NCI-H1417 treated with DMSO at 0.1 percent for 48 hours (cell line): ENCODE measurements around the gene ALOX12B.
"Not testable (repeated sequence)": the region's sequence is repeated elsewhere in the genome, so short reads cannot be mapped to it uniquely, and the experiment has no call there.

Source experiments
- DNase-seq: peaks from one replicate; lab custom pipeline; 2025; lab: John Stamatoyannopoulos, UW

ALOX12B gene

GRCh38 chr17:8118769-8119580 lies 31.5 kb upstream of the ALOX12B start:
- no peak for DNase-seq

- DNase-seq, result no peak
Observed at GRCh38 chr17:8117980-8118768, 30.7 kb upstream of the ALOX12B start, which contains the start of gene ALOXE3. Gene ALOXE3 (minus strand): TSS chr17:8118514. CDS start chr17:8117990, 524 bp downstream.

GRCh38 chr17:8117367-8117979 lies 30.0 kb upstream of the ALOX12B start:
- DNase-seq, result no peak

- no peak for DNase-seq
Observed at GRCh38 chr17:8116776-8117175, 29.3 kb upstream of the ALOX12B start.

- no peak for DNase-seq
Observed at GRCh38 chr17:8110907-8111306, 23.4 kb upstream of the ALOX12B start.

GRCh38 chr17:8110456-8110804 lies 22.9 kb upstream of the ALOX12B start:
- no peak for DNase-seq

GRCh38 chr17:8109661-8110455 lies 22.3 kb upstream of the ALOX12B start:
- DNase-seq, result no peak

- DNase-seq, result no peak
Observed at GRCh38 chr17:8108972-8109660, 21.6 kb upstream of the ALOX12B start.

- not testable (repeated sequence) for DNase-seq
Observed at GRCh38 chr17:8106980-8107379, 19.5 kb upstream of the ALOX12B start.

GRCh38 chr17:8105957-8106398 lies 18.5 kb upstream of the ALOX12B start:
- no peak for DNase-seq

GRCh38 chr17:8104911-8105310 lies 17.4 kb upstream of the ALOX12B start:
- DNase-seq, result no peak

GRCh38 chr17:8103549-8103948 lies 16.0 kb upstream of the ALOX12B start:
- no peak for DNase-seq

- DNase-seq, result no peak
Observed at GRCh38 chr17:8101721-8102120, 14.2 kb upstream of the ALOX12B start.

GRCh38 chr17:8100763-8101162 lies 13.2 kb upstream of the ALOX12B start:
- DNase-seq, result no peak

- no peak for DNase-seq
Observed at GRCh38 chr17:8100111-8100510, 12.6 kb upstream of the ALOX12B start.

GRCh38 chr17:8096541-8096940 lies 9.0 kb upstream of the ALOX12B start:
- DNase-seq, result no peak

- DNase-seq, result no peak
Observed at GRCh38 chr17:8095361-8095760, 7.8 kb upstream of the ALOX12B start.

GRCh38 chr17:8091033-8091687 lies 3.6 kb upstream of the ALOX12B start:
- no peak for DNase-seq

- no peak for DNase-seq
Observed at GRCh38 chr17:8089728-8090127, 2.2 kb upstream of the ALOX12B start.

- DNase-seq, result no peak
Observed at GRCh38 chr17:8087952-8088230, 375 bp upstream of the ALOX12B start.

- no peak for DNase-seq
Observed at GRCh38 chr17:8084250-8084649, 3.3 kb downstream of the ALOX12B start.
